Retinal pigment epithelial cell (primary cell): Measurements from ENCODE around the gene HSPBAP1.

Experiments used
- DNase-seq: peaks from one replicate; pipeline ENCODE4 v3.0.0-alpha.2; 2010; ENCODE audit warnings: low read depth
- H3K4me3 ChIP-seq: 2 replicates; pipeline ENCODE4 v1.5.1; 2011; ENCODE audit warnings: mild to moderate bottlenecking, low read length, control low read depth, moderate library complexity
- TF ChIP-seq, protein P1 (sequence below): conservative IDR thresholded peaks from 2 replicates; pipeline ENCODE4 v1.5.1; 2011; ENCODE audit warnings: low read depth, low read length, control low read depth, inconsistent platforms

HSPBAP1 gene

DNA sequence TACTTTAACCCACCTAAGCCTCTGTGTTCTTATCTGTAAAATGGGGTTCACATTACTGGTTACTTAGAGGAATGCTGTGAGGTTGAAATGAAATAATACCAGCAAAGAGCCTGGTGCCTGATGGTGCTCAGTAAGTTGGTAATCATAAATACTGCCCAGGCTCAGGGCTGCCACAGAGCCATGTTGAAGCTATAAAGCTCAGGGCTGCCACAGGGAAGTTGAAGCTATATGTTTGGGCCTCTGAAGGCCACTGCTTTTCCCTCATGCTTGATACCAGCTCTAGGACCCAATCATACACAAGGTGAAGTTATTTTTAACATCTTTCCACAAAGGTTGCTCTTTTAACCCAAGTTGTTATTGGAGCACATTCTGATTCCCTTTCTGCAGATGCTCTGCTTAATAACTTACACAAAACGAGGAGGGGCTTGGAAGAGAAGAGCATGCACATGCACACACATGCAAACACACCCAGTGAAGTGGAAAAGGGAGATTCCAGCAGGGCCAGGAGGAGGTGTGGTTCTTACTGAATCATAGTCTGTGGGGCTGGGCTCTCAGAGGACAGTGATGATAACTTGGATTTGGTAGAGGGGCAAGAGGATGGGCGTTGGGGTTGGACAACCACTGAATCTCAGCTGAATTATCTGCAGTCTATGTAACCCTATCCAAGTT, 95.5 kb downstream of the HSPBAP1 start:
- DNase-seq = no peak
- H3K4me3 ChIP-seq = no peak overlapping the region
- TF ChIP-seq, protein P1, sequence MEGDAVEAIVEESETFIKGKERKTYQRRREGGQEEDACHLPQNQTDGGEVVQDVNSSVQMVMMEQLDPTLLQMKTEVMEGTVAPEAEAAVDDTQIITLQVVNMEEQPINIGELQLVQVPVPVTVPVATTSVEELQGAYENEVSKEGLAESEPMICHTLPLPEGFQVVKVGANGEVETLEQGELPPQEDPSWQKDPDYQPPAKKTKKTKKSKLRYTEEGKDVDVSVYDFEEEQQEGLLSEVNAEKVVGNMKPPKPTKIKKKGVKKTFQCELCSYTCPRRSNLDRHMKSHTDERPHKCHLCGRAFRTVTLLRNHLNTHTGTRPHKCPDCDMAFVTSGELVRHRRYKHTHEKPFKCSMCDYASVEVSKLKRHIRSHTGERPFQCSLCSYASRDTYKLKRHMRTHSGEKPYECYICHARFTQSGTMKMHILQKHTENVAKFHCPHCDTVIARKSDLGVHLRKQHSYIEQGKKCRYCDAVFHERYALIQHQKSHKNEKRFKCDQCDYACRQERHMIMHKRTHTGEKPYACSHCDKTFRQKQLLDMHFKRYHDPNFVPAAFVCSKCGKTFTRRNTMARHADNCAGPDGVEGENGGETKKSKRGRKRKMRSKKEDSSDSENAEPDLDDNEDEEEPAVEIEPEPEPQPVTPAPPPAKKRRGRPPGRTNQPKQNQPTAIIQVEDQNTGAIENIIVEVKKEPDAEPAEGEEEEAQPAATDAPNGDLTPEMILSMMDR = no peak

DNA sequence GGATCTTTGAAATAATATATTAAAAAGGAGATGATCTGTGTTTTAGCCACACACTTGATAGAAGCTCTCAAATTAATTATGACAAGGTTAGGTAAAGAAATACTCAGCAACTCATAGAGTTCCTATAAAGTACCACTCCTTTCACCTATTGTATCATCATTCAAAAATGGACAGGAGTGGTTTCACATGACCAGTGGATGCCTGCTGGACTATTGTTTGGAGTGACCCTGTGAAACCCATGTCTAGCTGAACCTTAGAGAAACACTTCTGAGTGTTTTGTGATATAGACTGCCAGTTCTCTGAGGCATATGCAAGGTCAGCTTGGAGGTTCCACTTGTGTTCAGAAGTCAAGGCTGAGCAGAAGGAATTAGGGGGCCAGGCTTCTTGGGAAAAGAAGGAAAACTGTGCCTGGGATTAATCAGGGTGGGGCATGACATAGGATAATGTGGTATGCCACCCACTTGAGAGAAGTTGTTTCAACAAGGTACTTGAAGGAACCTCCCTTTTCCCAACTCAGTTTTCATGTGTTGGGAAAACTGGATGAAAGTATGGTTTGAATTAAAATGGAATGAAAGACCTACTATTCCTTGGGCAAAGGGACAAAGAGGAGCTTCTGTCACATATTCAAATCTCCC, 97.6 kb downstream of the HSPBAP1 start:
- TF ChIP-seq, protein P1 = no peak
- no peak for DNase-seq
- no peak overlapping the region for H3K4me3 ChIP-seq

DNA sequence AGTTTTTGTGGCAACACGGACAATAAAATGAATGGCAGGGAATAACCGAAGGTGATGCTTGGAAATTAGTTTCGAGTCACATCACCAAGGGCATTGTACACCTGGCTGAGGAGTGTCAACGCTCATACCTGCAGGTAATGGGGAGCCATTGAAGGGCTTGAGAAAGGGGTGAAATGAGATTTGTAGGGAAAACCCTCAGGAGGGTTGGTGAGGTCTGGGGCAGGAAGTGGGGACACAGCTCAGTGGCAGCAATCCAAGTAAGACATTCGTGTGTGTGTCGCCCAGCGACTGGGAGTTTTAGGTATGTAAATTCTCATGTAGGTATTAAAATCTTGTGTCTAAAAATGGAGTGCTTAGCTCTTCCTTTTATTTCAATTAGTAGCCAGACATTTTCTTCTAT, 98.7 kb downstream of the HSPBAP1 start:
- no peak for DNase-seq
- no peak overlapping the region for H3K4me3 ChIP-seq
- TF ChIP-seq, protein P1 = no peak

DNA sequence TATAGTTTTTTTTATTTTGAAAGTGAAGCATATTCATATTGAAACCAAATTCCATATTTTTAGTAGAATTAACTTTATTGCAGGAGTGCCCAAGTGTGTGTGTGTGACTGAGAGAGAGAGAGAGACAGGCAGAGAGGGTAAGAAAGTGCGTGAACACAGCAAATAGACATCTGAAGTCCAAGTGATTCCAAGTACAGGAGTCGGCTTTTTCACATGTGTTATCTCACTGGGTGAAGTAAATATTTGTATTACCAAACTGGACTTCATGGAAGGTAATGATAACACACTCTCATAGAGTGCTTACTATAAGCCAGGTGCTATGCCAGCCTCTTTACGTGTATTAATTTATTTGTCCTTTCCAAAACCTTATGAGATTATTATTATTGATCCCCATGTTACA, 101.0 kb downstream of the HSPBAP1 start:
- TF ChIP-seq, protein P1 = no peak
- no peak overlapping the region for H3K4me3 ChIP-seq
- no peak for DNase-seq

DNA sequence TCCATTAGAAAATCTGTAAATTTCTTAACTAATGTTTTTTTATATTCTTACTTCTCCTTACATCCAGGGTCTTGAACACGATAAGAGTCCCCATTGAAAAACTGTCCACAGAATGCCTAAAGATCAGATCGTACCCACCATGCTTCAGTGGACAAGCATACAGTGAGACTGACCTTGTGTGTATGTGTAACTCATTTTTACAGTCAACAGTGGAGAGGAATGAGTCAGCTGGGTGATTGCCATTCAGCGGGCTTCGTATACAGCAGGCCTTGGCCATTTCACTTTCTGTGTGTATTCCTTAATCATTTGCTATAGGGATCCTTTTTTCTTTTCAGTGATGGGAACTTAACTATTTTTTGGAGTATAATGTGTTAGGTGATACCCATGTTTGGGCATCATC, 102.4 kb downstream of the HSPBAP1 start:
- no peak overlapping the region for H3K4me3 ChIP-seq
- TF ChIP-seq, protein P1 = no peak
- DNase-seq = no peak

DNA sequence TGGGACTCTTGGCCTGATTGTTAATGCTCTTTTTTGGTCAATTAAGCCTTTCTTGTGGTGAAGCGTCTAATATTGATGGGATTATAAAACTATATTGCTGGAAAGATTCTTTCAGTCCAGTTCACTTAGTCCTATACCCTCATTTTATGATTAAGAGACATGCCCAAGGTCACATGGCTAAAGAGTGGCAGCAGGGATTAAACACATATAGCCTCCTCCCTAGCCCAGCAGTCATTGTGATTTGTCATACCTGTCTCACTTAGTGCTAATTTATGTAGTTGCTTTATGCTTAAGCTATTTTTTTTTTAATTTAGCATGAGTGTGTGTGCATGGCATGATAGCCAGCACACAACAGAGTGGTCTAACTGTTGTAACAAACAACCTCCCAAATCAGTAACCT, 103.5 kb downstream of the HSPBAP1 start:
- TF ChIP-seq, protein P1 = no peak
- no peak for DNase-seq
- no peak overlapping the region for H3K4me3 ChIP-seq
